Glomerular endothelial cell (primary cell): Measurements from ENCODE around the gene WLS. TPM values are rescaled to one million over a fixed set of nuclear protein-coding genes. Genes with fewer than 3 reads are reported as not detected.

Source experiments
- DNase-seq: peaks from one replicate; pipeline ENCODE4 v3.0.0-alpha.2; 2011; ENCODE audit warnings: low read depth, low spot score; ENCODE audit errors: extremely low read depth
- total RNA-seq: library from RNA; depleted of rRNA; stranded (reverse); fragments of >200 nt; gene quantifications from 2 replicates; pipeline ENCODE4 v1.2.3, GENCODE V29; 2015

The WLS gene
- total RNA-seq, 1 donor from 2014 or later = 99.6 TPM

- no peak for DNase-seq
These were observed 2.5 kb downstream of the WLS start for GRCh38 chr1:68229650-68230483.

GRCh38 chr1:68228851-68229250, 3.5 kb downstream of the WLS start:
- no peak for DNase-seq

DNA sequence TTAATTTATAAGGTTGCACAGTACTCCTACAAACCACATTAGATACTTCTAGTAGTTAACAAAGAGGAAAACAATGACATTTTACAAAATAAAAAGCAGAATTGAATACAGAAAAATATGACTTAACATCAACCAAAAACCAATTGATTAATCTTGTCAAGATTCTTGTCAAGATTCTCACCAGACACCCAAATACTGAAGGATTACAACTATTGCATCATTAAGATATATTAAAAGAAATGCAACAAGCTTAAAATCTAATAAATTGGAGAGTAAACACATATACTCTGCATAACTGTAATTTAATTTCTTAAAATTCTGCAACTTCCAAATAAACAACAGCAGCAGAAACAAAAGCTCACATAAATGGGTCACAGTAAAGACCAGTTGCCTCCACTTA, 4.7 kb downstream of the WLS start:
- no peak for DNase-seq

- DNase-seq = no peak
These were observed 6.5 kb downstream of the WLS start for GRCh38 chr1:68225781-68226180.

DNA sequence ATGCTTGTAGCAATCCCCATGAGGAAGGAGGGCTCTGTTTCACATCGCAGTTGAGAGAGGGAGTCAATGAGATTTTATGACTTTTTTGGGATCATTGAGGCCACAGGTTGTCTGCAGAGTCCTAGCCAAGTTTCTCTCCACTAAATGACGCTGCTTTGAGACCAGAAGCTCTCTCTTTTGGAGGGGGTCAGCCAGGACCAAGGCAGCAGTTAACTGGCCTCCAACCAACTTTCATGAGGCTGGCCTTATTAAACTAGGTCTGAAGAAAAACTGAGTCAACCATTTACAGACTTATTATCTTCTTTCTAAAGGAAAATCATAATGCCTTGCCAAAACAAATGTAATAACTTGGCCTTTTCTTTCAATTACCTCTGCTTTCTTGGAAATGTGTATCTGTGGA, 8.6 kb downstream of the WLS start:
- no peak for DNase-seq

GRCh38 chr1:68221980-68222373, 10.3 kb downstream of the WLS start:
- no peak for DNase-seq

GRCh38 chr1:68221001-68221979, 11.0 kb downstream of the WLS start:
- DNase-seq = no peak

GRCh38 chr1:68220420-68220819, 11.9 kb downstream of the WLS start:
- no peak for DNase-seq

- DNase-seq = no peak
These were observed 13.8 kb downstream of the WLS start for GRCh38 chr1:68218490-68218889.

DNA sequence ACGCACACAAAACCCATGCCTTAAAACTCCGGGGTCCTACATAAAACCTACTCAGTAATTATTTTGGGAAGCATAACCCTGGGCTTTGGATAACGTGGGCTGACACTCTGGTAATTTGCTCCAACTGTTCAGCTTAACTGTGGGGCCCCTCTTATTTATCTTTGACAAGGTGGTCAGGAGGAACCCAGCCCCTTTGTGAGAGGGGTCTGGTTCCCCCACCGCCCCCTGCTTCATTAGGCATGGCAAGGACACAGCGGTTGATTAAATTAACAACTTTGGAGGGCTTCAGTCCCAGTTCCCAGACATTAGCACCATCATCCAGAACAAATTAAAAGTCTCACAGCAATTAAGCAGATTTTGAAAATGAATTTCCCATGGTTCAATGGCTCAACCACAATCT, 14.7 kb downstream of the WLS start:
- DNase-seq = no peak

- DNase-seq = no peak
These were observed 15.2 kb downstream of the WLS start for GRCh38 chr1:68217060-68217554.

GRCh38 chr1:68216089-68216772, 16.1 kb downstream of the WLS start:
- no peak for DNase-seq

DNA sequence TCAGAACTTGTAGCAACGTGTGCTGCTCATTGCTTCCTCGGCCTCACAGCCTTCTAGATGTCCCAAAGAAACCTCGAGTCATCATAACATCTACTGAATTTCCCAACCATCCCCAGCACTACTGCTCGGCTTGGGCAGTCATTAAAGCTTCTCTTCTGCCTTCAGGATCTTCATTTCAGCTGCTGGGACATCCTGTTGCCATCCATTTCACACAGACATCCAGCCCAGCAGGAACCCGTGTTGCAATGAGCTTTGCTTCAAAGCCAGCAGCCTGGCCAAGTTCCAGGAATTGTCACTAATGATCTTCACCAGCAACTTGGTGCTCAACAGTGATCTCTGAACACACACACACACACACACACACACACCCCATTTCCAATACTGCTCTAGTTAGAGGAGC, 18.5 kb downstream of the WLS start:
- no peak for DNase-seq

GRCh38 chr1:68211761-68212380, 20.5 kb downstream of the WLS start:
- no peak for DNase-seq

DNA sequence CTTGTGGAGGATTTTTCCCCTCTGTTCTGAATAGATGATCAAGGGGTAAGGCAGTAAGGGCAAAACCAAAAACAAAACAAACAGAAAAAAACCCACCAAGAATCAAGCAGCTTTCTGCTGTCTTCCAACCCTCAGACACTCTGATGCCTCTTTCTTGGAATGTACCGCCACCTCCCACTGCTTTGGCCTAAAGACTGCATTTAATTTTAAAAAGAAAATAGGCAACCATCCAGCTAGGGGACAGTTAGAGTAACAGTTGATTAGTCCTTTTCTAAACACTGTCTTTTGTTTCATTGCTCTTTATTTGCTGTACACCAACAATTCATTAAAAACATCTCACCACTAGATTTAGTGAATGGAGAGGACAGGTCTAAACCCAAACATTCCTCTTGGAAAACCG, 21.5 kb downstream of the WLS start:
- no peak for DNase-seq

- no peak for DNase-seq
These were observed 22.3 kb downstream of the WLS start for GRCh38 chr1:68210027-68210426.

GRCh38 chr1:68206848-68207689, 25.3 kb downstream of the WLS start:
- no peak for DNase-seq

DNA sequence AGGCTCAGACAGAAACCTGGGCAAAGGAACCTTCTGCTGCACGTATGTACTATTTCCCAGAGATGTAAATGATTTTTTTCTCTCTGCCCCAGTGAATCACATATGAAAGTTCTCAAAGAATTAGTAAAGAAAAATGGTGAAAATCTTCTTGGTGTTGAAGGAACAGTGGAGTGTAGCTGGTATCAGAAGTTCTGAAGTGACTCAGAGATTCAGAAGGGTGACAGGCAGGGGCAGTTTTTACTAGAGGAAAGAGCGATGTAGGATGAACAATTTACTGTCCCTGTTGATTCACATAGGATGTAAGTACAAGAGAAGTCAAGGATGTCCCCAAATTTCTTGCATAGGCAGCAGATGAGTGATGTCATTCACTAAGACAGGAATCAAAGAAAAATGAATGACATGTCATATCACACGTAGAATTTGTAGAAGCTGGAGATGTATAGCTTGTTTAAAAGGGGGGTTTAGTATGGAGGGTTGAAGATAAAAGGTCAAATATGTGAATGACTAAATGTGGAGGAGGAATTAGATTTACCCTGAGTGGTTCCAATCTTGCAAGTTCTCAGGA, 26.4 kb downstream of the WLS start:
- DNase-seq = no peak

DNA sequence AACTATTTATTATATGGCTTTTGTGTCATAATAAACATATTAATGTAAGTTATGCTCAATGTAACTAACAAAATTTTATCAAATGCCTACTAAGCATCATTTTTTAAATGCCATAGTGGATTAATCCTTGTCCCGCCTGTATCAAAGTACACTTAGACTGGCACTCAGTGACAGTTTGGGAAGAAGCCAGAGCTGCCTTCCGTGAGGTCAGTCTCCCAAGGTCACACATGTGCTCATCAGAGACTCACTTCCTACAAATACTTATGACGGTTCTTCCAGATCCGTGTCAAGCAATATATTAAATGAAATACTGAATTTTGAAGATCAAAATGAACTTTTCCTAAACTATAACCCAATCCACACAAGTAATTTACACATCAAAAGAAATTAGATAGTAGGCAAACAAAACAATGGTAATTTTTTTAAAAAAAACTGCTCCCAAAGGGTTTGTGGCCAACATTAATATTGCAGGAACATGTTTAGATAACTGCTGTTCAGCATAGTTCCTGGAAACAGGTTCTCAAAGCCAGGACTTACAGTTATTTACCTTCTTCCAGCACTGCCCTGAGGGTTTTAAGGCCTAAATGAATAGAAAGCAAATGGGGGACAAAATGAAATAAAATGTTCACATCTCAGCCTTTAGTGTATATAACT, 27.2 kb downstream of the WLS start:
- no peak for DNase-seq
